ENCODE data around the gene EFCAB11.

DNA sequence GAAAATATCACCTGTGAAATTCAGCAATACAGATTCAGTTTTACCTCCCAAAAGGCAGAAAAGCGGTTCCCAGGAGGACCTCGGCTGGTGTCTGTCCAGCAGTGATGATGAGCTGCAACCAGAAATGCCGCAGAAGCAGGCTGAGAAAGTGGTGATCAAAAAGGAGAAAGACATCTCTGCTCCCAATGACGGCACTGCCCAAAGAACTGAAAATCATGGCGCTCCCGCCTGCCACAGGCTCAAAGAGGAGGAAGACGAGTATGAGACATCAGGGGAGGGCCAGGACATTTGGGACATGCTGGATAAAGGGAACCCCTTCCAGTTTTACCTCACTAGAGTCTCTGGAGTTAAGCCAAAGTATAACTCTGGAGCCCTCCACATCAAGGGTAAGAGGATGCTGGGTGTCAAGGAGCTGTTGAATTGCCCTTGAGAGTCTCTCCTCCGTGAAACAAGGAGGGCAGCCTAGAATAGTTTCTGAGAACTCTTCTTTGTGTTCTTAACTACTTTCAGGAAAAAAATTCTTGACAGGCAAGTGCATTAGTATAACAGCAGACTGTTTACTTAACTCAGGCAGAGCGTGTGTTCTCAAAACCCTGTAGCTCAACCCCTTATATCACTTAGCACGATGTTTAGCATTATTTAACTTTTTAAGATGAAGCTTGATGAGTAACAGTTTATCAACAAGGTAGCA is 8.9 kb upstream of the EFCAB11 start:
- TF ChIP-seq CTCF (IDR thresholded peaks at IDR 0.05): no peak
- TF ChIP-seq POLR2AphosphoS5 (IDR thresholded peaks at IDR 0.05): no peak
- TF ChIP-seq EP300 (IDR thresholded peaks at IDR 0.05): no peak
- TF ChIP-seq POLR2A (IDR thresholded peaks at IDR 0.05): no peak
